Loucy (cell line): ENCODE results near the gene SMAP1.

ENCODE experiments used
- CTCF ChIP-seq: fragments of 200-600 bp; sonication (generic); conservative IDR thresholded peaks from 2 replicates; pipeline ENCODE4 v1.5.1; 2014; ENCODE audit warnings: mild to moderate bottlenecking, antibody characterized with exemption, low read length
- EZH2phosphoT487 ChIP-seq: fragments of 200-600 bp; IDR thresholded peaks from 2 replicates; pipeline ENCODE4 v1.6.1; 2018; ENCODE audit warnings: antibody characterized with exemption, mild to moderate bottlenecking, moderate library complexity, borderline replicate concordance

- TF ChIP-seq CTCF (no peak), EZH2phosphoT487 (no peak)
These were observed 38.1 kb downstream of the SMAP1 start for GRCh38 chr6:70705772-70706171.
